ENCODE measurements around the gene C6orf163.

DNA sequence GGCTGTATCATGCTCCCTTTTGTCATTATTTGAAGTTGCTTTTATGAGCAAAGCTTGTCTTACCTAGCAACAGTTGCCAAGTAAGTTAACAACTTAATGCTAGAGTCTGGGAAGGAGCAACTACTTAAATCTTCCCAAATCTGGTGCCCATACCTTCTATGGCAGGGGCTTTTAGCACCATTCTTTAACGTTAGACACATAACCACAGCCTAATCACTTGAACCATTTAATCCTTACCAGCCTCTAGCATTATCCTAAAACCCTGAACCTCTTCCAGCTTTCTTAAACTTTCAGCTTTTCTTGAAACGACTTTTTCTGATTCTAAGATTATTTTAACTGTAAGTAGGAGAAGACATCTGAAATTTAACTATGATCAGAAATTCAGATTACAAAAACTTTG lies at the start of gene C6orf163:
- TF ChIP-seq SUZ12 (IDR thresholded peaks at IDR 0.05; ENCODE audit: extremely low read depth, insufficient read depth, insufficient read length) (no peak), YY1 (IDR thresholded peaks at IDR 0.05; ENCODE audit: insufficient read depth, insufficient read length) (no peak), ZNF274 (IDR thresholded peaks at IDR 0.05; ENCODE audit: low read depth, low read length) (no peak)

Measured in NT2/D1 (cell line).